Activated CD4-positive, CD25-positive, alpha-beta regulatory T cell treated with anti-CD3 and anti-CD28 coated beads, Interleukin-2, amount 50 U/mL, for 72 hours (primary cell): ENCODE measurements around the gene RIC8A.

Experiments used
- DNase-seq: peaks from one replicate; pipeline ENCODE4 v3.0.0; 2021

Gene RIC8A

GRCh38 chr11:204587-205109, 2.9 kb upstream of the RIC8A start:
- peak; percentile 21 for DNase-seq

- no peak for DNase-seq
Measured at GRCh38 chr11:205221-206001, 2.1 kb upstream of the RIC8A start.

GRCh38 chr11:206002-206384, 1.5 kb upstream of the RIC8A start:
- no peak for DNase-seq

- no peak for DNase-seq
Measured at GRCh38 chr11:206526-207207, 841 bp upstream of the RIC8A start.

GRCh38 chr11:207863-208180, 314 bp downstream of the RIC8A start:
- DNase-seq, result no peak

GRCh38 chr11:208181-208916, 841 bp downstream of the RIC8A start:
- DNase-seq, result peak; percentile 84

GRCh38 chr11:208917-209260, 1.4 kb downstream of the RIC8A start:
- DNase-seq, result no peak

- DNase-seq, result no peak
Measured at GRCh38 chr11:209275-210121, 2.0 kb downstream of the RIC8A start.

GRCh38 chr11:210122-210802, 2.8 kb downstream of the RIC8A start:
- no peak for DNase-seq

- no peak for DNase-seq
Measured at GRCh38 chr11:210803-211180, 3.3 kb downstream of the RIC8A start.

- no peak for DNase-seq
Measured at GRCh38 chr11:211295-211694, 3.8 kb downstream of the RIC8A start.

GRCh38 chr11:211741-212140, 4.2 kb downstream of the RIC8A start:
- no peak for DNase-seq

- no peak for DNase-seq
Measured at GRCh38 chr11:212150-213100, 4.9 kb downstream of the RIC8A start.

GRCh38 chr11:213111-213510, 5.6 kb downstream of the RIC8A start:
- no peak for DNase-seq

GRCh38 chr11:214083-214482, 6.6 kb downstream of the RIC8A start:
- DNase-seq, result no peak

- no peak for DNase-seq
Measured at GRCh38 chr11:215581-216037, 8.1 kb downstream of the RIC8A start.

- DNase-seq, result no peak
Measured at GRCh38 chr11:216081-216974, 8.8 kb downstream of the RIC8A start.

GRCh38 chr11:217704-218103, 10.2 kb downstream of the RIC8A start:
- no peak for DNase-seq

GRCh38 chr11:218815-219593, 11.5 kb downstream of the RIC8A start:
- DNase-seq, result no peak
